ENCODE data around the gene TERB1. TPM values are rescaled to one million over a fixed set of nuclear protein-coding genes. Genes with fewer than 3 reads are reported as not detected.
A peak's percentile ranks its signal among the peaks of the same experiment; 100 is the strongest.

The TERB1 gene
- total RNA-seq, 1 donor from 2014 or later, result not detected

GRCh38 chr16:66706506-66706880, 94.9 kb downstream of the TERB1 start:
- no peak for DNase-seq (ENCODE audit: low read depth in 2 of 2)

- peak in 1 of 2 donors; percentile 49 for DNase-seq (ENCODE audit: low read depth in 2 of 2)
Measured at GRCh38 chr16:66705790-66706505, 95.4 kb downstream of the TERB1 start.

Other genes starting within 250 kb of the TERB1 start
- 69.7 and 84.0 TPM in 2 replicates for gene CKLF, start 249.0 kb downstream of the TERB1 start, total RNA-seq
- 1.9 and 2.1 TPM in 2 replicates for gene CMTM1, start 235.1 kb downstream of the TERB1 start, total RNA-seq
- not detected in 2 replicates for gene CMTM2, start 222.1 kb downstream of the TERB1 start, total RNA-seq
- gene CMTM3, start 196.9 kb downstream of the TERB1 start, total RNA-seq, result 21.8 and 35.8 TPM in 2 replicates
- gene CMTM4, start 104.8 kb downstream of the TERB1 start, total RNA-seq, result 9.4 and 12.4 TPM in 2 replicates
- 98.4 and 101 TPM in 2 replicates for gene DYNC1LI2, start 50.0 kb downstream of the TERB1 start, total RNA-seq
- 31.6 and 44.3 TPM in 2 replicates for gene NAE1, start 29.4 kb upstream of the TERB1 start, total RNA-seq
- not detected in 2 replicates for gene CA7, start 42.8 kb upstream of the TERB1 start, total RNA-seq
- 5.1 and 7.5 TPM in 2 replicates for gene PDP2, start 78.9 kb upstream of the TERB1 start, total RNA-seq
- not detected in 2 replicates for gene CDH16, start 117.3 kb upstream of the TERB1 start, total RNA-seq
- gene RRAD, start 124.0 kb upstream of the TERB1 start, total RNA-seq, result 0.25 and 1.0 TPM in 2 replicates
- 135 and 156 TPM in 2 replicates for gene CIAO2B, start 132.8 kb upstream of the TERB1 start, total RNA-seq
- 13.1 and 16.2 TPM in 2 replicates for gene CES2, start 133.9 kb upstream of the TERB1 start, total RNA-seq
- not detected in 2 replicates for gene CES3, start 159.7 kb upstream of the TERB1 start, total RNA-seq
- gene CES4A, start 187.0 kb upstream of the TERB1 start, total RNA-seq, result 1.0 and 1.6 TPM in 2 replicates
- 44.8 and 51.1 TPM in 2 replicates for gene CBFB, start 227.6 kb upstream of the TERB1 start, total RNA-seq